GM18526 (cell line): ENCODE results near the gene THSD4.

ENCODE experiments used
- POLR2A ChIP-seq: IDR thresholded peaks from 3 replicates; pipeline ENCODE4 v1.6.1; 2011; ENCODE audit not compliant: insufficient read length; ENCODE audit errors: extremely low read depth

THSD4 gene

DNA sequence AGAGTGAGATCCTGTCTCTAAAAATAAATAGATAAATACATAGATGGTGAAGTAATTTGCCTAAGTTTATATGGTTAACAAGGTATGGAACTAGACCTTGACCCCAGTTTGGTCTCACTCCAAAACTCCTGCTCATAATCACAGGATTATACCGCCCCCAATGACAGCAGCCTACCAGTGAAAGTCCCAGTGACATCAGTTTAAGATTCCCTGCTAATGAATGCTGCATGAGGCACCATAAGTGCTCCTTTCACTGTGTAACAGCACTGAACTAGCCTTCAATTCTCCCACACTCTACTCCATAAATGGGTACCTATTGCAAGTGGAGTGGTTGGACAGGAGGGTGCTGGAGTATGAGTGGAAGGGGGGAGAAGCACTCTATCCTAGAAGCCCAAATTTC is 23.7 kb upstream of the THSD4 start:
- TF ChIP-seq POLR2A, result no peak

DNA sequence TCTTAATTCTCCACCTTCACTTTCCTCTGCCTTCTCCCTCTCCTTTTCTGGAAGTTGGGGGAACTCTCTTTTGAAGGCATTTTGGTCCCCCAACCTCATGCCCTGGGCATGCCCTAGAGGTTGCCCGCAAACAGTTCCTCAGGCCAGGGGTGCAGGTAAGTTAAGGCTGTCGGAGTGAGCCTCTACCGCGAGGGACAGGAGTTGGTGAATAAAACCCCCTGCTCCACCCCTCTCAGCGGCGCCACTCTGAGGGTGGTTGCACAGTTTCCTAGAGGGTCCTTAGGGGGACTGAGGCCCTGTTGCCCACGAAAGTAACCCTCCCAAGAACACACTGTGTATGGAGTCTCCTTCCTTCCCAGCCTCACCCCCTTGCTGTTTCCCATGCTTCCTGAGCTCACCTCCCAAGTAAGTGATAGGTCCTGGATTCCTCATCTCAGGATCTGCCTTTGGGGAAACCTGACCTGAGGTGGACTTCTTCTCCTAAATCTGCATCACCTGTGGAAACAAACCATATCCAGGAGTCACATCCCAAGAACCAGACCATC is 23.1 kb upstream of the THSD4 start:
- TF ChIP-seq POLR2A, result no peak

GRCh38 chr15:71093054-71094024 is 21.9 kb upstream of the THSD4 start:
- TF ChIP-seq POLR2A, result no peak

DNA sequence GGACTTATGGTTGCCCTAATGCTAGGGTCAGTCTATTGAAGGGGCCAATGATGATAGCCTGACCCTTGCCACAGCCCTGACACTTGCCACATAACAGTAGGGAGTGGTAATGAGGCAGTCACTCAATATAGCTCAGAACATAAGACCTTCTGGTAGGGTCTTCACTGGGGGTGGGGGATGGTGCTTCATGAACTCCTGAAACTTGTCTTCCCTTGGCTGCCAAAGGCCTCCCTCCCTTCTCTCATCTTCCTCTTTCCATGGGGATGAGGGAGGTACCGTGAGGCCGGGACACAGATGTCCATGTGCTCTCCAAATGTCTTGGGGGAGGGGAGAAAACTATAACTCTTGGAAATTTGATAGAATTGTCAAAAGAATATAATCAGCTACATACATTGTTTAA is 21.1 kb upstream of the THSD4 start:
- TF ChIP-seq POLR2A, result no peak

GRCh38 chr15:71096676-71097075 is 18.6 kb upstream of the THSD4 start:
- no peak for TF ChIP-seq POLR2A

- no peak for TF ChIP-seq POLR2A
Measured at GRCh38 chr15:71097890-71098289, 17.4 kb upstream of the THSD4 start.

- no peak for TF ChIP-seq POLR2A
Measured at GRCh38 chr15:71098920-71099319, 16.4 kb upstream of the THSD4 start.

- no peak for TF ChIP-seq POLR2A
Measured at GRCh38 chr15:71103102-71103676, 12.1 kb upstream of the THSD4 start.

GRCh38 chr15:71104636-71105035 is 10.6 kb upstream of the THSD4 start:
- TF ChIP-seq POLR2A, result no peak

GRCh38 chr15:71105444-71105843 is 9.8 kb upstream of the THSD4 start:
- TF ChIP-seq POLR2A, result no peak

GRCh38 chr15:71106802-71107500 is 8.3 kb upstream of the THSD4 start:
- no peak for TF ChIP-seq POLR2A

DNA sequence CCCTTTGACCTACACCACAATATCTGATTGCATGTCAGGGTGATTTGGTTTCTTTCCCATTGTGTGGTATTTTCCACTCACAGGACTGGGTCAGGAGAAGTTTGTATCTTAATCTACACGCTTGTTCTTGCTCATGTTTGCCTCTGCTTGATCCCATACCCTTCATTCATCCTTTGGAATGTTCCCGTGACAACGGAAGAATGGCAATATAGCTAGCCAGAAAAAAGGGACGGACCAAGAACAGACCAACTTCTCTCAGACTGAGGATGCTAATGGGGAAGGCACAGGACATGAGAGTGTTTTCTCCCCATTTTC is 7.8 kb upstream of the THSD4 start:
- no peak for TF ChIP-seq POLR2A

DNA sequence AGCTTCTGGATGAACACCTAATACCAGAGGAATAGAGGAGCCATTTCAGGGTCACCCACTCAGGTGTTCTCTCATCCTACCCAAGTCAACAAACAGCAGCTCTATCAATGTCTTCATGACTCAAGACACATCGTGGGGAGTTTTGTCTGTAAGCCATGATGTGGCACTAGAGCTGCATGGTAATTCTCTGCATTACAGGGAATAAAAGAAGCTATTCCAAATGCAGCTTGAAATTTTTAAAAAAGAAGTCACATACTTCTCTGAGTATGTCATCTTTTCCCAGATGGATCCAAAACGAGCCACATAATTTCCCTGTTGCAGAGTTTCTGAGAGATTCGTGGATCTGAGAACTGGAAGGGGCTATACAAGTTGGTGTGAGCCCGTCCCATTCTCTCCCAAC is 6.1 kb upstream of the THSD4 start:
- no peak for TF ChIP-seq POLR2A

- no peak for TF ChIP-seq POLR2A
Measured at GRCh38 chr15:71109905-71110304, 5.4 kb upstream of the THSD4 start.

- TF ChIP-seq POLR2A, result no peak
Measured at GRCh38 chr15:71110405-71111180, 4.7 kb upstream of the THSD4 start.
